ENCODE results near the gene ZBTB5. TPM values are rescaled to one million over a fixed set of nuclear protein-coding genes. Genes with fewer than 3 reads are reported as not detected.

ZBTB5 gene
- total and polyA plus RNA-seq, 2 of the 8 experiments (the other 6 are each of a cell fraction or from before 2014, with no cell fraction given): 13.3 to 14.5 TPM

GRCh38 chr9:37486616-37487548 lies 21.6 kb upstream of the ZBTB5 start:
- ChIA-PET CTCF (ENCODE audit: partially characterized antibody) (interaction anchor here (0.6 to 7.9 kb wide), 2 partner anchors 24 to 1833 kb away, joined by 3 to 39 read pairs; no protein-coding TSS in a partner anchor), POLR2A (ENCODE audit: partially characterized antibody) (interaction anchor here (0.6 to 4.4 kb wide), 11 partner anchors 12 to 314 kb away, joined by 3 to 40 read pairs (median 6); partner anchors contain the start of genes DCAF10, EXOSC3, FBXO10 and TOMM5)
- H3K4me3 ChIP-seq (ENCODE audit: extremely low read depth in 1 of 4, insufficient read depth in 2 of 4, low read depth in 3 of 4, low read length in 4 of 4): peak overlapping the region; percentile 78 to 90 (median 79)
- no peaks in the 10 kb centered on the region for H3K9me3 ChIP-seq (ENCODE audit: insufficient read depth in 2 of 2, low read depth in 1 of 2, low read length in 1 of 2)
- H3K9ac ChIP-seq (replicated peaks in 1 of 4; ENCODE audit: extremely low read depth in 1 of 4, low read depth in 3 of 4, low read length in 3 of 4): peak overlapping the region in 3 of 4 experiments; percentile 38 to 77 (median 40); a peak in 4 of 7 replicates
- H2BK12ac ChIP-seq (ENCODE audit: low read depth, low read length): no peak overlapping the region
- no peak for FAIRE-seq
- no peak overlapping the region for H2BK20ac ChIP-seq (ENCODE audit: low read length)
- peak overlapping the region; percentile 3; the same call in 1 of the 2 replicates for H4K8ac ChIP-seq (ENCODE audit: extremely low read depth, insufficient read depth, low read length)
- no peak for DNase-seq (ENCODE audit: low read depth in 1 of 2, low spot score in 2 of 2)
- no peak overlapping the region for H2BK15ac ChIP-seq (ENCODE audit: low read length)
- H3K18ac ChIP-seq (ENCODE audit: extremely low read depth, low read length): no peak overlapping the region
- H2BK5ac ChIP-seq (ENCODE audit: low read depth, low read length): 0 out of 2 replicates have a peak overlapping the region, but pooled peaks have one; percentile 57
- peaks cover 14% of the 10 kb centered on the region for H3K79me1 ChIP-seq (ENCODE audit: low read depth, low read length)
- H3K4me1 ChIP-seq (replicated peaks in 1 of 4; ENCODE audit: control insufficient read depth in 3 of 4, insufficient read depth in 4 of 4, low read length in 3 of 4): peaks cover 0 to 14% (median 6%) of the 10 kb centered on the region in 4 experiments; a peak in 5 of 7 replicates
- H3K4ac ChIP-seq (replicated peaks; ENCODE audit: insufficient read length, low read depth, low read length): no peak overlapping the region
- peak overlapping the region; percentile 94 to 99 for H3K4me2 ChIP-seq (ENCODE audit: insufficient read depth in 1 of 2, low read depth in 2 of 2, low read length in 2 of 2)
- H3K14ac ChIP-seq (ENCODE audit: insufficient read length): no peak overlapping the region
- H2AK5ac ChIP-seq (ENCODE audit: low read depth, low read length): no peak overlapping the region
- WGBS, 2 experiments (ENCODE audit: extremely low coverage in 1 of 2, insufficient coverage in 1 of 2, insufficient read length in 1 of 2, insufficient replicate concordance in 2 of 2, low coverage in 1 of 2, low lambda C conversion rate in 2 of 2, missing lambda C conversion rate in 1 of 2): 63% methylated on average over 7 of the region's 7 CpGs; no CpG with 5 or more reads in 1 of the 2 experiments
- no peak overlapping the region for H2AFZ ChIP-seq (ENCODE audit: low read length)
- peaks cover 4 to 21% of the 10 kb centered on the region in 2 experiments; a peak in 3 of 4 replicates for H3K79me2 ChIP-seq (ENCODE audit: control insufficient read depth in 1 of 2, insufficient read depth in 2 of 2, low read length in 2 of 2)
- H3K27ac ChIP-seq (ENCODE audit: low read depth, low read length): no peak overlapping the region
- H4K91ac ChIP-seq (replicated peaks; ENCODE audit: insufficient read length, low read length): no peak overlapping the region
- peaks cover 6% of the 10 kb centered on the region for H3K23me2 ChIP-seq (ENCODE audit: low read depth, low read length)
- H4K20me1 ChIP-seq (replicated peaks in 1 of 2; ENCODE audit: control insufficient read depth in 1 of 2, insufficient read depth in 2 of 2, low read length in 2 of 2): peaks cover 0 to 5% of the 10 kb centered on the region in 2 experiments
- no peaks in the 10 kb centered on the region for H3K27me3 ChIP-seq (replicated peaks in 1 of 4; ENCODE audit: control insufficient read depth in 3 of 4, extremely low read depth in 1 of 4, insufficient read depth in 3 of 4, low read length in 3 of 4)
- H3K36me3 ChIP-seq (ENCODE audit: control insufficient read depth in 2 of 4, insufficient read depth in 4 of 4, low read length in 3 of 4): peaks cover 0 to 35% (median 16%) of the 10 kb centered on the region in 4 experiments; a peak in 7 of 8 replicates
- H3K56ac ChIP-seq (replicated peaks; ENCODE audit: insufficient read length, low read depth, low read length): peak overlapping the region; percentile 40
- H3K23ac ChIP-seq (ENCODE audit: insufficient read length): no peak overlapping the region
- H4K5ac ChIP-seq (ENCODE audit: insufficient read length, low read depth, low read length): no peak overlapping the region
- H2BK120ac ChIP-seq (replicated peaks; ENCODE audit: low read depth, low read length): no peak overlapping the region
- no peak for TF ChIP-seq USF2 (IDR thresholded peaks at IDR 0.05; ENCODE audit: low read length)
- TF ChIP-seq POLR2AphosphoS5 (IDR thresholded peaks at IDR 0.05; ENCODE audit: low read depth, low read length): no peak
- no peak for TF ChIP-seq SP2 (IDR thresholded peaks at IDR 0.05; ENCODE audit: low read length)
- no peak for TF ChIP-seq BCL11A (IDR thresholded peaks at IDR 0.05; ENCODE audit: low read depth in 2 of 2, low read length in 2 of 2)
- no peak for TF ChIP-seq SIX5 (IDR thresholded peaks at IDR 0.05; ENCODE audit: low read depth, low read length)
- TF ChIP-seq CBX8 (IDR thresholded peaks at IDR 0.05; ENCODE audit: borderline replicate concordance, low read depth, low read length): no peak
- no peak for TF ChIP-seq ATF3 (IDR thresholded peaks at IDR 0.05; ENCODE audit: insufficient read depth, low read depth, low read length)
- no peak for TF ChIP-seq POU5F1 (IDR thresholded peaks at IDR 0.05; ENCODE audit: low read depth, low read length)
- TF ChIP-seq JUND (IDR thresholded peaks at IDR 0.05; ENCODE audit: low read length): no peak

Measured in H1 (cell line).